ENCODE measurements around the gene SGMS1. TPM values are rescaled to one million over a fixed set of nuclear protein-coding genes. Genes with fewer than 3 reads are reported as not detected.

SGMS1 gene
- total RNA-seq, 2 donors from 2014 or later, result 19.4 to 19.5 TPM

DNA sequence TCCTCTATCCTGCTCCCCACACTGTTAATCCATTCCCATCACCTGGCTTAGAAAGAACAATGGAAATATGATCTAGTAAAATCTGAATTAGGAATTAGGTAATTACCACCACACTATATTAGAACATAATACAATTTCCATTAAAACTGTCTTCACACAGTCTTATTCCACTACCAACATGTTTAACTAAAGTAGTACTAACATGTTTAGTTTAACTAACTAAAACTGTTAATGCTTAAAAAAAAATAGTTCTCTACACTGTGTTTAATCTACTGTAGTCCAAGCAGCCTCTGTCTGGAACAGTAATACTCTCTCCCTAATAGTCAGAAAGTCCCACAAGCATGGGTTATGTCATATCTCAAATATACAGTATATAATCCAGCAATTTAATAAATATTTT, 150.8 kb downstream of the SGMS1 start:
- no peak overlapping the region for H3K27ac ChIP-seq
- no peak overlapping the region for H3K9ac ChIP-seq (ENCODE audit: low read depth in 2 of 2, low read length in 2 of 2)
- peaks cover 5% of the 10 kb centered on the region for H3K4me1 ChIP-seq
- no peak overlapping the region for H3K4me3 ChIP-seq
- DNase-seq, result no peak
- H3K9me3 ChIP-seq, result no peaks in the 10 kb centered on the region
- intact Hi-C loops (cut with DNase I), result no loop called here
- TF ChIP-seq, protein P1, sequence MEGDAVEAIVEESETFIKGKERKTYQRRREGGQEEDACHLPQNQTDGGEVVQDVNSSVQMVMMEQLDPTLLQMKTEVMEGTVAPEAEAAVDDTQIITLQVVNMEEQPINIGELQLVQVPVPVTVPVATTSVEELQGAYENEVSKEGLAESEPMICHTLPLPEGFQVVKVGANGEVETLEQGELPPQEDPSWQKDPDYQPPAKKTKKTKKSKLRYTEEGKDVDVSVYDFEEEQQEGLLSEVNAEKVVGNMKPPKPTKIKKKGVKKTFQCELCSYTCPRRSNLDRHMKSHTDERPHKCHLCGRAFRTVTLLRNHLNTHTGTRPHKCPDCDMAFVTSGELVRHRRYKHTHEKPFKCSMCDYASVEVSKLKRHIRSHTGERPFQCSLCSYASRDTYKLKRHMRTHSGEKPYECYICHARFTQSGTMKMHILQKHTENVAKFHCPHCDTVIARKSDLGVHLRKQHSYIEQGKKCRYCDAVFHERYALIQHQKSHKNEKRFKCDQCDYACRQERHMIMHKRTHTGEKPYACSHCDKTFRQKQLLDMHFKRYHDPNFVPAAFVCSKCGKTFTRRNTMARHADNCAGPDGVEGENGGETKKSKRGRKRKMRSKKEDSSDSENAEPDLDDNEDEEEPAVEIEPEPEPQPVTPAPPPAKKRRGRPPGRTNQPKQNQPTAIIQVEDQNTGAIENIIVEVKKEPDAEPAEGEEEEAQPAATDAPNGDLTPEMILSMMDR (IDR thresholded peaks at IDR 0.05), result no peak
- H3K27me3 ChIP-seq, result no peaks in the 10 kb centered on the region
- no peaks in the 10 kb centered on the region for H3K36me3 ChIP-seq

DNA sequence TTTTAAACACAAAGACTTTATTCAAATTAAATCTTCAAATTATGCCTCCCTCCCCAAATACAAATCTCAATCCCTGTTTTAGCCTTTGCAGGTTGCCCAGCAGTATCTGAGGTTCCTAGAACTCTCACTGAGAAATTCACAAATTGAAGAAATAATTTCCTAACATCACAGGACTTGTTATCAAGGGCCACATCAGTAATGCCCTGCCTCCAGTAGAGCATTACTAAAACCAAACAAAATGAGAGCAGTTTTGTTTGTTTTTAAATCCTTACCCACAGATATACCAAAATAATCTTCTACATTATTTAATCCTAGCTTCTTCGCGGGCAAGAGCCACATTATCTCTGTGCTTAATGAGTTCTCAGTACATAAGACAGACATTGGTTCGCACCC, 152.2 kb downstream of the SGMS1 start:
- intact Hi-C loops (cut with DNase I), result no loop called here
- Histone ChIP-seq H3K27ac (peak overlapping the region; percentile 79), H3K9ac (ENCODE audit: low read depth in 2 of 2, low read length in 2 of 2) (no peak overlapping the region), H3K36me3 (no peaks in the 10 kb centered on the region), H3K27me3 (no peaks in the 10 kb centered on the region), H3K4me3 (no peak overlapping the region), H3K9me3 (no peaks in the 10 kb centered on the region), H3K4me1 (peaks cover 5% of the 10 kb centered on the region)
- TF ChIP-seq, protein P1 (IDR thresholded peaks at IDR 0.05), result no peak
- no peak for DNase-seq

DNA sequence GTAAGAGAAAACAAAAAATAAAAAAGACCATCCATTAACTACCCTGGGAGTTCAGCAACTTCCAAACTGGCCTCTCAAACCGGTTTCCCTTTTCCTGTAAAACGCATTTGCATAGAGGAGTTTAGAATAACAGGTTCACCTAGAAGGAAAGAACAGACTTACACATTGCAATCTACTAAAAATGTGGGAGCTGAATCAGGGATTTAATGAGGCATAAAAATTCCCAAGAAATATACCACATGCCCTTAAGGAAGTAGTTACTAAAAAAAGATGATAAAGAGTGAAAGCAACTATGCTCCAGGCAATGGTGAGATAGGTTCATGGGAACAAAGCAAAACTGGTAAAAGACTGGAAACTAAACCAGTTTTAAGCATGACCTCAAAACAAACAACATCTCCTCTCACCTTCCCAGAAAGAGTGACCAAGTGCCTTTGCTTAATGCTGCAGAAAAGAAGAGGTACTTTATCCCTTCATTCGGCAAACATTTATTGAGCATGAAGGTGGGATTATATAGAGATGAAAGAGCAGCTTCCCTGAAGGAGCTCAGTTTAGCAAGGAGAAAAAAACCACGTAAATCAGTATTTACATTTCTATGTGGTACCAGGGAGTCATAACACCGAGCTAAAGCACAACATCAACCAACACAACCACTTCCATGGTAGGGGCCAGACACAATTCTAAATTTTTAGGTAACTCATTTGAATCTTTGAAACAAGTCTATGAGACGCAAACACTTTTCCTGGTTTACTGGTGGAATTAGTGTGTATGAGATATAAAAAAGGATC, 152.8 kb downstream of the SGMS1 start:
- intact Hi-C loops (cut with DNase I), result no loop called here

DNA sequence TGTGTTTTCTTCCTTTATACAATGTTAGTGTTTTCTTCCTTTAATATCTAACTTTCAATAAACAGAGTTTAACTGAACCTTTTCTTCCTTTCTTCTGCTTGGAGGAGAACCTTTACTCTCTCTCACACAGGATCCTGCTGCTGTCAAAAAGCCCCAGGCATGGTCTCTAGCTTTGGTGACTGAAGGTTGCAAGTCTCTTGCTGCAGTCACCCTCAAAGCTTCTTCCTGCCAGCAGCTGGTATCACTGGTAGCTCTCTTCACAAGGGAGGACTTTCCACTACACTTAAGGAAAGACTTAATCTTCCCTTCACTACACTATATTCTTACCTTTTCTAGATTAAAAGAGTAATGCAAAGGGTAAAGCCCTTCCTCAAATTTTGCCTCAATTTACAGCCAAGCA, 153.4 kb downstream of the SGMS1 start:
- peak; percentile 28 for DNase-seq
- no peak overlapping the region for H3K4me3 ChIP-seq
- H3K27ac ChIP-seq, result peak overlapping the region; percentile 79
- peaks cover 5% of the 10 kb centered on the region for H3K4me1 ChIP-seq
- TF ChIP-seq, protein P1 (IDR thresholded peaks at IDR 0.05), result no peak
- H3K9ac ChIP-seq (ENCODE audit: low read depth in 2 of 2, low read length in 2 of 2), result peak overlapping the region in 1 of 2 donors; percentile 1
- H3K36me3 ChIP-seq, result no peaks in the 10 kb centered on the region
- intact Hi-C loops (cut with DNase I), result no loop called here
- H3K27me3 ChIP-seq, result no peaks in the 10 kb centered on the region
- no peaks in the 10 kb centered on the region for H3K9me3 ChIP-seq

More for the DNA sequence above, 152.8 kb downstream of the SGMS1 start:
- peak overlapping the region in 1 of 2 donors; percentile 1 for H3K9ac ChIP-seq (ENCODE audit: low read depth in 2 of 2, low read length in 2 of 2)
- peaks cover 5% of the 10 kb centered on the region for H3K4me1 ChIP-seq
- no peaks in the 10 kb centered on the region for H3K36me3 ChIP-seq
- H3K27ac ChIP-seq, result peak overlapping the region; percentile 79
- peak; percentile 44 for DNase-seq
- H3K4me3 ChIP-seq, result no peak overlapping the region
- TF ChIP-seq, protein P1 (IDR thresholded peaks at IDR 0.05), result no peak
- no peaks in the 10 kb centered on the region for H3K27me3 ChIP-seq
- no peaks in the 10 kb centered on the region for H3K9me3 ChIP-seq

DNA sequence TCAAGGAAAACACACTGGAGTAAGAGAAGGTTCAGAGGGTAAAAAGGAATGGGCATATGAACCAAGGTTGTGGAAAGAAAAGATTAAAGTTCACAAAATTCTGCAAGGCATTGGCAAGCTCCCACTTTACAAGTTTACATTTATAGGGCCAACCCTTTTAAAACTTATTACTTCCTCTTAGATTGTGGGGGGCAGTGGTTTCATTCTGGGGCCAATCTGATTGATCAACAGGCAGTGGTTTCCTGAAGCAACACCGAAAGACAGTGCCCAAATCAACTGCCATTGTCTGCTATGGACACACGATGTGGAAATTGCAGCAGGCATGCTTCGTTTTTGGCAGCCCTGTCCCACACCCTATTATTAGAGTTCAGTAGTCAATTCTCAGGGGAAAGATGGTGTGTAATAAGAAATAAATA, 154.0 kb downstream of the SGMS1 start:
- H3K36me3 ChIP-seq, result no peaks in the 10 kb centered on the region
- H3K27ac ChIP-seq, result peak overlapping the region; percentile 79
- H3K9me3 ChIP-seq, result no peaks in the 10 kb centered on the region
- H3K4me1 ChIP-seq, result peaks cover 5% of the 10 kb centered on the region
- TF ChIP-seq, protein P1 (IDR thresholded peaks at IDR 0.05), result no peak
- no peak overlapping the region for H3K4me3 ChIP-seq
- H3K27me3 ChIP-seq, result no peaks in the 10 kb centered on the region
- DNase-seq, result peak; percentile 33
- no peak overlapping the region for H3K9ac ChIP-seq (ENCODE audit: low read depth in 2 of 2, low read length in 2 of 2)
- intact Hi-C loops (cut with DNase I), result no loop called here
